GM19043 (cell line): Measurements from ENCODE around the gene RCOR3.
"Not testable (repeated sequence)": the region's sequence is repeated elsewhere in the genome, so short reads cannot be mapped to it uniquely, and the experiment has no call there.

ENCODE experiments used
- ATAC-seq: cut with Tn5 transposase; IDR thresholded peaks from one replicate; pipeline ENCODE4 v1.9.1; 2021; ENCODE audit warnings: low read depth; ENCODE audit not compliant: unreplicated experiment

The RCOR3 gene

GRCh38 chr1:211258756-211259637, at the start of gene RCOR3:
Gene RCOR3, plus strand, starts transcription at chr1:211259366. Its CDS starts 195 bp downstream, at chr1:211259561.
- peak; percentile 43 for ATAC-seq

- ATAC-seq, result no peak
These were observed 49.1 kb upstream of the RCOR3 start for GRCh38 chr1:211210052-211210451.

- no peak for ATAC-seq
These were observed 48.2 kb upstream of the RCOR3 start for GRCh38 chr1:211210965-211211364.

GRCh38 chr1:211213702-211214101, 45.5 kb upstream of the RCOR3 start:
- no peak for ATAC-seq

GRCh38 chr1:211215577-211215976, 43.6 kb upstream of the RCOR3 start:
- ATAC-seq, result no peak

- ATAC-seq, result no peak
These were observed 41.8 kb upstream of the RCOR3 start for GRCh38 chr1:211217392-211217791.

GRCh38 chr1:211222469-211223234, 36.5 kb upstream of the RCOR3 start:
- not testable (repeated sequence) for ATAC-seq

GRCh38 chr1:211228573-211229364, 30.4 kb upstream of the RCOR3 start:
- ATAC-seq, result not testable (repeated sequence)

GRCh38 chr1:211229365-211229759, 29.8 kb upstream of the RCOR3 start:
- no peak for ATAC-seq

- ATAC-seq, result no peak
These were observed 27.3 kb upstream of the RCOR3 start for GRCh38 chr1:211231873-211232272.

- ATAC-seq, result no peak
These were observed 22.4 kb upstream of the RCOR3 start for GRCh38 chr1:211236633-211237320.

GRCh38 chr1:211237579-211237978, 21.6 kb upstream of the RCOR3 start:
- no peak for ATAC-seq

- ATAC-seq, result not testable (repeated sequence)
These were observed 18.6 kb upstream of the RCOR3 start for GRCh38 chr1:211240567-211240966.

- no peak for ATAC-seq
These were observed 18.1 kb upstream of the RCOR3 start for GRCh38 chr1:211241071-211241470.

GRCh38 chr1:211243639-211244038, 15.5 kb upstream of the RCOR3 start:
- not testable (repeated sequence) for ATAC-seq

GRCh38 chr1:211246583-211246982, 12.6 kb upstream of the RCOR3 start:
- not testable (repeated sequence) for ATAC-seq

GRCh38 chr1:211247921-211248320, 11.2 kb upstream of the RCOR3 start:
- ATAC-seq, result no peak

- not testable (repeated sequence) for ATAC-seq
These were observed 9.6 kb upstream of the RCOR3 start for GRCh38 chr1:211249611-211250010.

- no peak for ATAC-seq
These were observed 1.3 kb upstream of the RCOR3 start for GRCh38 chr1:211257826-211258225.

GRCh38 chr1:211258310-211258755, 833 bp upstream of the RCOR3 start:
- peak; percentile 33 for ATAC-seq
